SW480 (cell line): ENCODE measurements around the gene TRIM72.
A peak's percentile ranks its signal among the peaks of the same experiment; 100 is the strongest.
"Not testable (repeated sequence)": the region's sequence is repeated elsewhere in the genome, so short reads cannot be mapped to it uniquely, and the experiment has no call there.

Experiments
- DNase-seq: peaks from one replicate; pipeline ENCODE4 v3.0.0-alpha.2; 2016; ENCODE audit warnings: low spot score

TRIM72 gene

DNA sequence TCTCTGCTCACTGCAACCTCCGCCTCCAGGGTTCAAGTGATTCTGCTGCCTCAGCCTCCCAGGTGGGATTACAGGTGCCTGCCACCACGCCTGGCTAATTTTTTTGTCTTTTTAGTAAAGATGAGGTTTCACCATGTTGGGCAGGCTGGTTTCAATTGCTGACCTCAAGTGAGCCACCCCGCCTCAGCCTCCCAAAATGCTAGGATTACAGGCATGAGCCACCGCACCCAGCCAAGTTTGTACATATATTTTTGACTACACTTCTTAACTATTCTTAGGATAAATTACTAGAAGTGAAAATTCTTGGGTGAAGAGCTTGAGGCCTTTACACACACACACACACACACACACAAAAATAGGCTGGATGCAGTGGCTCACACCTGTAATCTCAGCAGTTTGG, 44.4 kb downstream of the TRIM72 start:
- no peak for DNase-seq

DNA sequence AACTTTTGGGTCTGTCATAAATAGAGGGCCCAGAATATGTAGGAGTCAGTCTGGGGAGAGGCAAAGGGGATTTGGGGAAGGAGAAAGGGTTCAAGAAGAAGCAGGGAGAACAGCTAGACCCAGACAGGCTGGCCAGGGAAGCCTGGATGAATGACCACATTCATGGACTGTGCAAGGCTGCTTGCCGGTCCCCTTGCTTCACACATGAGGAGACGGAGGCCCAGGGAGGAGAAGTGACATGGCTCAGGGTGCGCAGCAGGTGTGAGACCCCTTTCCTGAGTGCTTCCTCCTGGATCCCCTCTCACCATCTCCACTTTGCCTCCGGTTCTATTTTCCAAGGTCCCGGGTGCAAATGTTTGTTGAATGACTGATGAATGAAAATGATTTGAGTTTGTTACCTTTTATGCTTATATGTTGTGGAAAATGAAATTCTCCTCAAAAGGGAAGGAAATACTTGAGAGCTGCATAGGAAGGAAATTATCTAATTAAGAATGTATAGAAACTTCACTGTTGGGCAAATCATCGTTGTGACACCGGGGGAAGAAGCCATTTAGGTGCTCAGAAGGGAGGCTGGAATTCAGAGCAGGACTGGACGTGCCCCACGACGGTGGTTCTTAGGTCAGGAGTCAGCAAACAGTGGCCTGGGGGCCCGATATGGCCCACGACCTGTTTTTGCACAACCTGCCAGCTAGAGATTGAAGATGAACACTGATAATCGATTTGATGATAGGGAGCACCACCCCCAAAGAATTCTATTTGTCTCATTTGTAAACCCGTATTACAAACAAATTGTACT, 46.4 kb downstream of the TRIM72 start:
- no peak for DNase-seq

GRCh38 chr16:31262084-31262483, 48.2 kb downstream of the TRIM72 start:
- DNase-seq, result no peak

DNA sequence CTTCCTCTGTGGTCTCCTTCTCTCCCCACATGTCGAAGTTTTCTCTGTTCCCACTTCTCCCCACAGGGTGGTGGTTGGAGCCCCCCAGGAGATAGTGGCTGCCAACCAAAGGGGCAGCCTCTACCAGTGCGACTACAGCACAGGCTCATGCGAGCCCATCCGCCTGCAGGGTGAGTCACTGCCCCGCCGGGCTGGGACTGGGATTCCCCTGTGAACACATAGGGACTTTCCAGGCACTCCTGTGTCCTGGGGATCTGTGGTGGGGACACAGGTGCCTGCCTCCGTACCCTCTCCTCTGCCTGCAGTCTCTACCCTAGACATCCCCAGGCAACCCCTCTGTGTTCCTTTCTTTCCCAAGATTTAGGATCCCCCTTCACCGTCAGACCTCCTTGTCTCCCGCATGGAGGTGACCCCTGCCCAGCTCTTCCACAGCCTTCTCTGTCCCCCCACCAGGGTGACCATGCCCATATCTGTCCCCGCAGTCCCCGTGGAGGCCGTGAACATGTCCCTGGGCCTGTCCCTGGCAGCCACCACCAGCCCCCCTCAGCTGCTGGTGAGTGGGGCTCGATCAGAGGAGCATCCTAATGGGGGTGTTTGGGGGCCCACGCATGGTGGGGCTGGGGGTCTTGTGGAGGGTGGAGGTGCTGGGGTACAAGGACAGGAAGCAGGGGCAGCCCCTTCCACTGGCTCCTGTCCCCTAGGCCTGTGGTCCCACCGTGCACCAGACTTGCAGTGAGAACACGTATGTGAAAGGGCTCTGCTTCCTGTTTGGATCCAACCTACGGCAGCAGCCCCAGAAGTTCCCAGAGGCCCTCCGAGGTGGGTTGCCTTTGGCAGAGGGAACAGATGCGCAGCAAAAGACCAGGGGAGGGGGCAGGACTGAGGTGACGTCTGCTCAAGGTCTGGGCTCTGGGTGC, 51.7 kb downstream of the TRIM72 start:
- peak; percentile 51 for DNase-seq

DNA sequence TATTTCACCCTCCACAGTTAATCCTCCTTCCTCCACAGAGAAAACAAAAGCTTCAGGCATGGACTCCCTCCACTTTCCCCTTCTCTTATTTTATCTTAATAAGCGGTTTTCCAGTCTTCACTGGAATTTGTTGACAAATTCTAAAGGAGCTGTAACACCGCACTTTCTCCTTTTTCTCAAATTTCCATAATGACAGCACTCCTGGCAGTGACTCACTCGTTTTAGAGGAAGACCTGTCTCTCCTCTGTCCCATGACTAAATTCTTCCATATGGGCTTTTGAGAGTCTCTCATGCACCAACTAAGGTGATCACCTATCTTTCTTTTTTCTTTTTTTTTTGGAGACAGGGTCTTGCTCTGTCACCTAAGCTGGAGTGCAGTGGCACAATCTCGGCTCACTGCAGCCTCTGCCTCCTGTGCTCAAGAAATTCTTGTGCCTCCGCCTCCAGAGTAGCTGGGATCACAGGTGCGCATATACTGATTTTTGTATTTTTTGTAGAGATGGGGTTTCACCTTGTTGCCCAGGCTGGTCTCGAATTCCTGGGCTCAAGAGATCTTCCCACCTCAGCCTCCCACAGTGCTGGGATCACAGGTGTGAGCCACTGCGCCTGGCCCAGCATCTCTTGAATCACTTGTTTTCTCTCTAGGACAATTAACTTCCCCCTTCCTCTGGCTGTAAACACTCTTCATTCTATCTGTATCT, 53.6 kb downstream of the TRIM72 start:
- no peak for DNase-seq

DNA sequence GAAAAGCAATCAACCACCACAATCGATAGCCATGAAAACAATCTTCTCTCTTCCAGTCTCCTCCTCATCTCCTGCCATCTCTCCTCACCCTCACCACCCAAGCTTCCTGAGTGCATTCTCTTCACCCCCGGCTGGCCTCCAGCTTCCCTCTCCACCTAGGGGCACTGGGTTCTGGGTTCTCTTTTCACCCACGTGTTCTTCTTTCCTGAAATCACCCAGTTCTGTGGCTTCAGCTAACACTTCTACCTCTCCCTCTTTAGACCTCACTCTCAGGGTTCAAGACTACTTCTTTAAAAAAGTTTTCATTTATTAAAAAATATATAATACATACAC, 54.1 kb downstream of the TRIM72 start:
- no peak for DNase-seq

- no peak for DNase-seq
Observed at GRCh38 chr16:31268891-31269290, 55.0 kb downstream of the TRIM72 start.

DNA sequence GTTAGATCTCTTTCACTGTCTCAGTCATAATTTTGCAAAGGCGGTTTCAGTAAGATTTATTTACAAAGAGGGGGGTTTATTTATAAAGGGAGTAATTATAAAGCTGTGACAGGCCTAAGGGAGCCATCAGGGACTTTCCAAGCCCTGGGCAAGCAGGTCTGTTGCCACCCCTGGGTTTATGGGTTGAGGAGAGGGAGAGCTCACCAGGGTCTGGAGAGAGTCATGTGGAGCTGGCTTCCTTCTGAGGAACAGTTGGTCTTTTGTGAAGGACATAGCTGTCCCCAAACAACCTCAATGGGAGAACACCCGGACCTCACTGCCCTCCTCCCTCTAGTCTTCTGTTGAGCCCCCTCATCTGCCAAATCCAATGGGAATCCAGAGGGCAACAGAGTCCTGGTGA, 55.6 kb downstream of the TRIM72 start:
- no peak for DNase-seq

GRCh38 chr16:31269973-31270372, 56.1 kb downstream of the TRIM72 start:
- not testable (repeated sequence) for DNase-seq

GRCh38 chr16:31270795-31271194, 56.9 kb downstream of the TRIM72 start:
- no peak for DNase-seq

DNA sequence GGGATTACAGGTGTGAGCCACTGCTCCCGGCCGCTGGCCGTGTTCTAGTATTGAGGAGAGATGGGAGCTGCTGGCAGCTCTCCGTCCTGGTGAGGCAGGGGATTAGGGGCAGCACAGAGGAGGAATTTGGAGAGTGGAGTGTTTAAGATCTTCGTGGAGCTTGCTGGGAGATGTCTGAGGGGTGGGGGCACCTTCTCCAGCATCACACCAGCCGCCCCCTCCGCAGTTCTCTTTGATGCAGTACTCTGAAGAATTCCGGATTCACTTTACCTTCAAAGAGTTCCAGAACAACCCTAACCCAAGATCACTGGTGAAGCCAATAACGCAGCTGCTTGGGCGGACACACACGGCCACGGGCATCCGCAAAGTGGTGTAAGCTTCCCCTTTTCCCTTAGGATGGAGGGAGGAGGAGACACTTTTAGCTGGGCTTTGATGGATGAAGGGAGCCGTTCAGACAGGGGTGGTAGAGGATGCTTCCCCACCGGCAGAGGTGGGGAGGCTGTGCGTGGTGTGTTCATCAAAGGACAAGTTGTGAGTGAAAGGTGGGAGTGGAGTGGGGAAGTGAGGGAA, 57.8 kb downstream of the TRIM72 start:
- no peak for DNase-seq

DNA sequence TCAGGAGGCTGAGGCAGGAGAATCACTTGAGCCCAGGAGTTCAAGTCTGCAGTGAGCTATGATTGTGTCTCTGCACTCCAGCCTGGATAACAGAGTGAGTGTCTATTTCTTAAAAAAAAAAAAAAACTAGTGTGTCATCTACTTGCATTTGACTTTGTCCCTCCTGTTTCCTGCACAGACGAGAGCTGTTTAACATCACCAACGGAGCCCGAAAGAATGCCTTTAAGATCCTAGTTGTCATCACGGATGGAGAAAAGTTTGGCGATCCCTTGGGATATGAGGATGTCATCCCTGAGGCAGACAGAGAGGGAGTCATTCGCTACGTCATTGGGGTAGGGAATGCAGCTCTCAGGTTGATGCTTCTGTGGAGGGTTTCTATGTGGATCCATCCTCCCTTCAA, 59.3 kb downstream of the TRIM72 start:
- DNase-seq, result no peak

- DNase-seq, result no peak
Observed at GRCh38 chr16:31273676-31274075, 59.8 kb downstream of the TRIM72 start.

- no peak for DNase-seq
Observed at GRCh38 chr16:31274831-31275816, 61.2 kb downstream of the TRIM72 start.

- no peak for DNase-seq
Observed at GRCh38 chr16:31276600-31276999, 62.7 kb downstream of the TRIM72 start.

DNA sequence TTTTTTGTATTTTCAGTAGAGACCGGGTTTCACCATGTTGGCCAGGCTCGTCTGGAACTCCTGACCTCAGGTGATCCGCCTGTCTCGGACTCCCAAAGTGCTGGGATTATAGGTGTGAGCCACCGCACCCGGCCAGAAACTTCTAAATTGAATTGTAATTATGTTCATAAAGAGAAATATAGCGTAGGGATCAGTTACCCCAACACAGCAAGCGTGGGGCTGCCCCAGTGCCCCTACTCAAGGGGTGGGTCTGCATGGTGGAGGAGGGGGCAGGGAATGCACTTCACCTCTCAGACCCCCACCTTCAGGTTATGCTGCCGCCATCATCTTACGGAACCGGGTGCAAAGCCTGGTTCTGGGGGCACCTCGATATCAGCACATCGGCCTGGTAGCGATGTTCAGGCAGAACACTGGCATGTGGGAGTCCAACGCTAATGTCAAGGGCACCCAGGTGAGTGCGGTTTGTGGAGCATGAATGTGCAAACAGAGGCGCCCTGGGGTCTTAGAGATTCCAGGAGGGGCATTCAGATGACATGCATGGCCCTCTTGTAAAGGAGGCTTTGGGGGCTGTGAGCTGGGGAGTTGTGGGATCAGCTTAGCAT, 63.8 kb downstream of the TRIM72 start:
- no peak for DNase-seq

GRCh38 chr16:31278853-31279252, 64.9 kb downstream of the TRIM72 start:
- not testable (repeated sequence) for DNase-seq
